Activated CD8-positive, alpha-beta T cell treated with anti-CD3 and anti-CD28 coated beads for 36 hours (primary cell): Measurements from ENCODE around the gene IKZF4. TPM values are rescaled to one million over a fixed set of nuclear protein-coding genes. Genes with fewer than 3 reads are reported as not detected.
"Not testable (repeated sequence)": the region's sequence is repeated elsewhere in the genome, so short reads cannot be mapped to it uniquely, and the experiment has no call there.

Experiments
- ATAC-seq: fragments of 200-7000 bp; cut with Tn5 transposase; one replicate; pipeline ENCODE4 v1.10.0; 2021; ENCODE audit warnings: mild to moderate bottlenecking, moderate library complexity
- CTCF ChIA-PET: fragments of 350-600 bp; sonication (Branson Sonifier 250); formaldehyde crosslinking; loops from one replicate; lab custom pipeline; 2021; ENCODE audit warnings: antibody characterized with exemption; lab: Charles Lee
- POLR2A ChIA-PET: fragments of 350-600 bp; sonication (Branson Sonifier 250); formaldehyde crosslinking; loops from one replicate; lab custom pipeline; 2021; ENCODE audit warnings: antibody characterized with exemption; lab: Charles Lee
- DNase-seq: peaks from one replicate; pipeline ENCODE4 v3.0.0-alpha.2; 2020
- H3K27ac Mint-ChIP-seq: one replicate; pipeline ENCODE4 v1.8.0; 2021; ENCODE audit warnings: mild to moderate bottlenecking, mixed read lengths
- H3K27me3 Mint-ChIP-seq: one replicate; pipeline ENCODE4 v1.8.0; 2021; ENCODE audit warnings: mixed read lengths
- H3K36me3 Mint-ChIP-seq: one replicate; pipeline ENCODE4 v1.8.0; 2021; ENCODE audit warnings: low read depth, mixed read lengths
- H3K4me1 Mint-ChIP-seq: one replicate; pipeline ENCODE4 v1.8.0; 2021; ENCODE audit warnings: low read depth, mixed read lengths
- H3K4me3 Mint-ChIP-seq: one replicate; pipeline ENCODE4 v1.8.0; 2021; ENCODE audit warnings: mild to moderate bottlenecking, moderate library complexity, mixed read lengths
- H3K9me3 Mint-ChIP-seq: one replicate; pipeline ENCODE4 v1.8.0; 2021; ENCODE audit warnings: mixed read lengths
- intact Hi-C: fragments of 100-400 bp; cut with micrococcal nuclease; formaldehyde crosslinking; loops from one replicate; pipeline ENCODE4 v1.10.0; 2022
- total RNA-seq, 2 experiments: library from RNA; stranded (reverse); gene quantifications; one replicate each; pipeline ENCODE4 v1.2.3, GENCODE V29; 2021
- TF ChIP-seq, protein P1 (sequence below): fragments of 200-600 bp; IDR thresholded peaks from one replicate; pipeline ENCODE4 v1.8.0; 2022; ENCODE audit warnings: antibody characterized with exemption, mild to moderate bottlenecking

IKZF4 gene
- total RNA-seq, 2 experiments from 2014 or later = 20.5 to 20.8 TPM

DNA sequence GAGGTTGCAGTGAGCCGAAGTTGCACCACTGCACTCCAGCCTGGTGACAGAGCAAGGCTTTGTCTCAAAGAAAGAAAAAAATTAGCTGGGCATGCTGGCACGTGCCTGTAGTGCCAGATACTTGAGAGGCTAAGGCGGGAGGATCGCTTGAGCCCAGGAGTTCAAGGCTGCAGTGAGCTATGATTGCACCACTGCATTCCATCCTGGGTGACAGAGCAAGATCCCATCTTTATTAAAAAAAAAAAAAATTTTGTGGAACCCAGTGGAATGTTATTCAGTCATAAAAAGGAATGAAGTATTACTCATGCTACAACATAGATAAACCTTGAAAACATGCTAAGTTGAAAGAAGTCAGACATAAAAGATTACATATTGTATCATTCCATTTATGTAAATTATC is 50.8 kb downstream of the IKZF4 start:
- TF ChIP-seq, protein P1, sequence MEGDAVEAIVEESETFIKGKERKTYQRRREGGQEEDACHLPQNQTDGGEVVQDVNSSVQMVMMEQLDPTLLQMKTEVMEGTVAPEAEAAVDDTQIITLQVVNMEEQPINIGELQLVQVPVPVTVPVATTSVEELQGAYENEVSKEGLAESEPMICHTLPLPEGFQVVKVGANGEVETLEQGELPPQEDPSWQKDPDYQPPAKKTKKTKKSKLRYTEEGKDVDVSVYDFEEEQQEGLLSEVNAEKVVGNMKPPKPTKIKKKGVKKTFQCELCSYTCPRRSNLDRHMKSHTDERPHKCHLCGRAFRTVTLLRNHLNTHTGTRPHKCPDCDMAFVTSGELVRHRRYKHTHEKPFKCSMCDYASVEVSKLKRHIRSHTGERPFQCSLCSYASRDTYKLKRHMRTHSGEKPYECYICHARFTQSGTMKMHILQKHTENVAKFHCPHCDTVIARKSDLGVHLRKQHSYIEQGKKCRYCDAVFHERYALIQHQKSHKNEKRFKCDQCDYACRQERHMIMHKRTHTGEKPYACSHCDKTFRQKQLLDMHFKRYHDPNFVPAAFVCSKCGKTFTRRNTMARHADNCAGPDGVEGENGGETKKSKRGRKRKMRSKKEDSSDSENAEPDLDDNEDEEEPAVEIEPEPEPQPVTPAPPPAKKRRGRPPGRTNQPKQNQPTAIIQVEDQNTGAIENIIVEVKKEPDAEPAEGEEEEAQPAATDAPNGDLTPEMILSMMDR = no peak
- Mint-ChIP-seq H3K4me1 (peaks cover 4% of the 10 kb centered on the region), H3K27ac (no peak overlapping the region), H3K27me3 (no peaks in the 10 kb centered on the region), H3K4me3 (no peak overlapping the region), H3K9me3 (no peaks in the 10 kb centered on the region), H3K36me3 (no peaks in the 10 kb centered on the region)
- intact Hi-C loops = no loop called here
- ATAC-seq = no peak
- CTCF ChIA-PET = interaction anchor here (0.7 to 1.8 kb wide), 2 partner anchors 14 to 74 kb away, joined by 3 to 4 read pairs; partner anchors contain the start of gene SUOX
- DNase-seq = no peak
- POLR2A ChIA-PET = no interaction called here

DNA sequence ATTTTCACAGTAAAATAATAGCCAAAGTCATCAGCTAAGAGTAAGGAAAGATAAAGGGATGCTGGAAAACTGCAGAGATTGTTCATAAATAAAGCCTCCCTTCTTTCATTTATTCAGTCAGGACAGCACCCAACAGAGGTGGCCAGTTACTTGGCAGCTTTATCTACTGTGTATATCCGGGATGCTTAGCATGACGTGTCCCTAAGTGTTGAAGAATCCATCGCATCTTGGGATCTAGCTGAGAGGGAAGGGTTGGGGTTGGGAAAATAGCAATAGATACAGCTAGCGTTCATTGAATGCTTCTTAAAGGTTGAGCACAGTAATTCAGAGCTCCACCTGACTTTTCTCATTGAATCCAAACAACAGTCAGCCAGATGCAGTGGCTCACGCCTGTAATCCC is 53.6 kb downstream of the IKZF4 start:
- H3K27ac Mint-ChIP-seq = no peak overlapping the region
- H3K4me1 Mint-ChIP-seq = no peaks in the 10 kb centered on the region
- ChIA-PET CTCF (interaction anchor here (0.7 to 1.1 kb wide), 3 partner anchors 11 to 78 kb away, joined by 3 to 6 read pairs (median 5); no protein-coding TSS in a partner anchor), POLR2A (interaction anchor here (1.0 to 1.2 kb wide), 2 partner anchors 29 to 30 kb away, joined by 3 read pairs; partner anchors contain the start of gene PA2G4)
- H3K4me3 Mint-ChIP-seq = no peak overlapping the region
- H3K36me3 Mint-ChIP-seq = no peaks in the 10 kb centered on the region
- no peak for DNase-seq
- TF ChIP-seq, protein P1 = no peak
- H3K9me3 Mint-ChIP-seq = no peaks in the 10 kb centered on the region
- H3K27me3 Mint-ChIP-seq = no peaks in the 10 kb centered on the region
- no peak for ATAC-seq
- intact Hi-C loops = no loop called here

DNA sequence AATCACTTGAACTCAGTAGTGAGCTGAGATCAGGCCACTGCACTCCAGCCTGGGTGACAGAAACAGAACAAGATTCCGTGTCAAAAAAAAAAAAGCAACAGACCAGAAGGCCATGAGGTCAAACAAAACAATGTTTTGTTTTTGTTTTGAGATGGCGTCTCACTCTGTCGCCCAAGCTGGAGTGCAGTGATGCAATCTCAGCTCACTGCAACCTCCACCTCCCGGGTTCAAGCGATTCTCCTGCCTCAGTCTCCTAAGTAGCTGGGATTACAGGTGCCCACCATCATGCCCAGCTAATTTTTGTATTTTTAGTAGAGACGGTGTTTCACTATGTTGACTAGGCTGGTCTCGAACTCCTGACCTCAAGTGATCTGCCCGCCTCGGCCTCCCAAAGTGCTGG is 57.1 kb downstream of the IKZF4 start:
- intact Hi-C loops, DNase-seq, POLR2A ChIA-PET, ATAC-seq, H3K27ac Mint-ChIP-seq, H3K36me3 Mint-ChIP-seq, H3K4me3 Mint-ChIP-seq, H3K27me3 Mint-ChIP-seq, H3K9me3 Mint-ChIP-seq: not testable (repeated sequence)
- peaks cover 14% of the 10 kb centered on the region for H3K4me1 Mint-ChIP-seq
- CTCF ChIA-PET = interaction anchor here (1.2 to 2.1 kb wide), 4 partner anchors 17 to 82 kb away, joined by 3 to 6 read pairs (median 4); no protein-coding TSS in a partner anchor

DNA sequence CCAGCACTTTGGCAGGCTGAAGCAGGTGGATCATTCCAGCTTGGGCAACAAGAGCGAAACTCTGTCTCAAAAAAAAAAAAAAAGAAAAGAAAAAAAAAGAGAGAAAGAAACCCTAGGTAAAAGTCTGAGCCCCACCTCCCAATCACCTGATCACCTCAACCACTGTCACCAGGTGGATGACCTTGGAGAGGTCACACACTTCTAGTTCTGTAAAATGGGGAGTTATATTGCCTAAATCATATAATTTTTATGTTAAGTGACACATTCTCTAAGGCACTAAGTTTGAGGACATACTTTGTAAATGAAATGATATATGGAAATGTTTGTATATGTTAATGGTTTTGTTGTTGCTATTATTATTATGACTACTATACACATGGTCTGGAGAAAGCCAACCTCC is 57.6 kb downstream of the IKZF4 start:
- Mint-ChIP-seq H3K36me3 (no peaks in the 10 kb centered on the region), H3K4me3 (peak overlapping the region; percentile 72), H3K27me3 (peaks cover 8% of the 10 kb centered on the region), H3K27ac (no peak overlapping the region), H3K4me1 (peaks cover 14% of the 10 kb centered on the region), H3K9me3 (no peaks in the 10 kb centered on the region)
- ChIA-PET POLR2A (interaction anchor here (0.6 to 2.5 kb wide), 4 partner anchors 18 to 60 kb away, joined by 3 to 21 read pairs (median 4); partner anchors contain the start of genes PA2G4 and ZC3H10), CTCF (interaction anchor here (1.0 to 2.1 kb wide), 9 partner anchors 10 to 32 kb away, joined by 3 to 7 read pairs (median 5); partner anchors contain the start of gene PA2G4)
- DNase-seq = no peak
- no peak for ATAC-seq
- TF ChIP-seq, protein P1 = no peak
- intact Hi-C loops = no loop called here

DNA sequence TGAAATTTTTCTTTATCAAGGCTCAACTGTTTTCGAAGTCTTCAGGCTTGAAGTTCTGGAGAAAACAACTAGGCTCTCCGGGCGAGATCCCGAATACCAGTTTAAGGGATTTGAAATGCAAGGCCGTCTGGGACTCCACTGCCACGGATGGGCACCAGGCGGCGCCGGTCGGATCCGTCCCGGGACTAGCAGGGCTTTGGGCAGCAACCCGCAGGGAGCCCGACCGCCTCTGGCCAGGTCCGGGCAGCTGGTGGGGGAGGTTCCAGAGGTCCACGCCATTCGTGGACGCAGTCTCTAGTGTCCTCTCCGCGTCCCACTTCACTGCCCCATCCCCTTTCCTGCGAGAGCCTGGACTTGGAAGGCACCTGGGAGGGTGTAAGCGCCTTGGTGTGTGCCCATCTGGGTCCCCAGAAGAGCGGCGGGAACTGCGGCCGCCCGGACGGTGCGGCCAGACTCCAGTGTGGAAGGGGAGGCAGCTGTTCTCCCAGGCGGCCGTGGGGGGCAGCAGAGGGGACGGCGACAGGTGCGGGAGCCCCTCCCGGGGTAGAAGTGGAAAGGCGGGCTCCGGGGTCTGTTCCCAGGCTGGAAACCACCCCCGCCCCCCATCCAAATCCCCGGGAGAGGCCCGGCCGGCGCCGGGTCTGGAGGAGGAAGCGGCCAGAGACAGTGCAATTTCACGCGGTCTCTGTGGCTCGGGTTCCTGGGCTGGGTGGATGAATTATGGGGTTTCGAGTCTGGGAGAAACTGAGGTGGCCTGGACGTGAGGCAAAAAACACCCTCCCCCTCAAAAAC is 58.3 kb downstream of the IKZF4 start:
- no peaks in the 10 kb centered on the region for H3K36me3 Mint-ChIP-seq
- no peak overlapping the region for H3K27ac Mint-ChIP-seq
- ATAC-seq (peak; percentile 60), DNase-seq (peak; percentile 63)
- POLR2A ChIA-PET = interaction anchor here (0.6 to 2.7 kb wide), 6 partner anchors 17 to 65 kb away, joined by 3 to 21 read pairs (median 4); partner anchors contain the start of genes PA2G4 and ZC3H10
- H3K9me3 Mint-ChIP-seq = no peaks in the 10 kb centered on the region
- TF ChIP-seq, protein P1 = peak; percentile 83
- H3K4me1 Mint-ChIP-seq = peaks cover 14% of the 10 kb centered on the region
- intact Hi-C loops = no loop called here
- peaks cover 8% of the 10 kb centered on the region for H3K27me3 Mint-ChIP-seq
- peak overlapping the region; percentile 72 for H3K4me3 Mint-ChIP-seq
- CTCF ChIA-PET = interaction anchor here (0.7 to 2.1 kb wide), 19 partner anchors 9 to 340 kb away, joined by 3 to 7 read pairs (median 4); partner anchors contain the start of genes PA2G4, RNF41 and SMARCC2
